SHP77 treated with DMSO at 0.1 percent for 48 hours (cell line): ENCODE results near the gene IGSF3.
"Not testable (repeated sequence)": the region's sequence is repeated elsewhere in the genome, so short reads cannot be mapped to it uniquely, and the experiment has no call there.

Source experiments
- DNase-seq: peaks from one replicate; lab custom pipeline; 2025; lab: John Stamatoyannopoulos, UW

IGSF3 gene

DNA sequence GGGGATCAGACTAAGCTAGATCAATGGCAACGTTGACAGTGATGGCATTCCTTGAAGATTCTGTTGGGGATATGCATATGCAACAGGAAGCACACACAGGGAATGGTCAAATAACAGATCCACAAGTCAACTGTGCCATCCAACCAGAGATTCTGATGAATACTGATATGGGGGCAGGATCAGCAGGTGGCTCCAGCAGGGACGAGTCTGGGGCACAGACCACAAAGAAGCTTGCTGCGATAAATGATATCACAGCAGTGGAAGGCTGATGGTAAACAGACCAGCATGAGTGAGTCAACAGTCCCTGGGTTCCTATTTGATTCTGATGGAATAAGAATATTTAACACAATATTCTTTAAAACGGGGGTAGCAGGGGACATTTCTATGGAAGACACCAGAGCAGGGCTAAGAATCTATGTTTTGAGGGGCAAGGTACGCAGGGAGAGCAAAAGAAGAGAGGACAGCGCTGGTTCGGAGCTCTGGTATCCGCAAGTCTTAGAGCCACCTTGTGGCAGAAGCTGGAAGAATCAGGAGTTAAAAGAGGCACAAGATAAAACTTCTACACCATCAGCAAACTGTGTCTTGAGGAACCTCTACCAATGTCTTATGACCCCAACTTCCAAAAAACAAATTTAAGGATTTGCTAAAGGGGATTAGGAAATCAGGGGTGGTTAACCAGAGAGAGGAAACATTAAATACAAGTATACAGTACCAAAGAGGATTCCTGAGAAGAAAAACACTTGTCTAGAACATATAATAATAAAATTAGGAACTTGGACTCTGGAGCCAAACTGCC lies 71.4 kb downstream of the IGSF3 start:
- not testable (repeated sequence) for DNase-seq

- not testable (repeated sequence) for DNase-seq
These were observed 72.3 kb downstream of the IGSF3 start for GRCh38 chr1:116595065-116595840.

DNA sequence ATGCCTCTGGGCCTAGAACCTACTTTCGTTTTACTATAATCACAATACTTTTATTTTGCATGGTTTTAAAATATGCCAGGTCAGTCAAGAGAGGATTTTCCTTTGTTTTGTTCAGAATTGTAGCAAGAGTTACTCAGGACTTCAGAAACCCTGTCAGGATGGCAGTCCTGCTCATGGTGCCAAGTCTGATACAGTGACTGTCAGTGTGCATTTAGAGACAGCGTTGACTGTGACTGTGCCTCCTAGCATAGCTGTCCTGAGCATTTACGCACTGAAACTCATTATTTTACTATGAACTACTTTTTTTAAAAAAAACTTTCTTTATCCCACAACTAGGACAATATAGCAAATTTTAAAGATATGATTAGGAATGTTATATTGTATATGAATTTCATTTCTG lies 73.6 kb downstream of the IGSF3 start:
- DNase-seq = not testable (repeated sequence)

DNA sequence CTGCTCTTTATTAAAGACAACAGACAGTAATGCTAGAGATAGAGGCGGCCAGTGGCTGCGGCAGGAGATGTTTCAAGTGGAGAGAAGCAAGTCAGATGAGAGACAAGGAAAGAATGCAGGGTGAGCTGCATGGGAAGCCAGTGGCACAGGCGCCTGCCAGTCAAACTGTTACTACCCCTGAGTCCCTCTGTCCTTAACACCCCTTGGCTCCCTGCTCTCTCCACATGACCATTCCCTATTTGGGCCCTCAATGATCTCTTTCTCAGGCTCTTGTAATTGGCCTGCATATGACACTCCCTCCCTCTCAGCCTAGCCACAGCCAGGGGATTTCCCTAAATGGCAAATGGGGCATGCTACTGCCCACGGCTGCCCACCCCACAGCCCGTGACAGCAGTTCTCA lies 74.1 kb downstream of the IGSF3 start:
- DNase-seq = not testable (repeated sequence)

GRCh38 chr1:116591951-116592605 lies 75.5 kb downstream of the IGSF3 start:
- DNase-seq = not testable (repeated sequence)

GRCh38 chr1:116591006-116591950 lies 76.3 kb downstream of the IGSF3 start:
- DNase-seq = not testable (repeated sequence)

DNA sequence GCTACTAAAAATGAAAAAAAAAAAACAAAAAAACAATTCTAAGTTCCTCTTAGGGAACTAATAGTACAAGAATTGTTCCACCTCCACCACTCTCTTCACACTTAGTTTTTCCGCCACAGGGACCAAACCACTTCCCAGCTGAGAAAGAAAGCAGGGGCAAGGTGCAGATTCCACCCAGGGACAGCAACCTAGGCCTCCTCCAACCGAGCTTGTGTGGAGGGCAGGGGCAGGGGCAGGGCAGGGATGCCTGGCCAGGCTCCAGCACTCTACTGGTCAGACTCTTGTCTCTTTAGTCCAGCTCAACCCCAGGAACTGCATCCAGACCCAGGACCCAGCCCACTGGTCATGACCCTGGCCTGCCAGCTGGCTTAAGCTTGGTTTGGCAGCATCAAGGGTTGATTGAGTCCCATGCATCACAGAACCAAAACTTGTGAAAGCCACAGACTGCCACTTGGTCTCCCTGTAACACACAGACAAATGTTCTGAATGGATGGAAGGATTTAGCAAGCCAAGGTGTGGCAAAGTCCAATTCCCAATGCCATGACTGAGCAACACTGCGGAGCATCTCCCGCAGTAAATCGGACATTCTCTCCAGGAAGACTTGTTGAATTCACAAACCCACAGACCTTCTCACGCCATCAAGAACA lies 77.1 kb downstream of the IGSF3 start:
- not testable (repeated sequence) for DNase-seq

GRCh38 chr1:116589101-116589735 lies 78.3 kb downstream of the IGSF3 start:
- not testable (repeated sequence) for DNase-seq

DNA sequence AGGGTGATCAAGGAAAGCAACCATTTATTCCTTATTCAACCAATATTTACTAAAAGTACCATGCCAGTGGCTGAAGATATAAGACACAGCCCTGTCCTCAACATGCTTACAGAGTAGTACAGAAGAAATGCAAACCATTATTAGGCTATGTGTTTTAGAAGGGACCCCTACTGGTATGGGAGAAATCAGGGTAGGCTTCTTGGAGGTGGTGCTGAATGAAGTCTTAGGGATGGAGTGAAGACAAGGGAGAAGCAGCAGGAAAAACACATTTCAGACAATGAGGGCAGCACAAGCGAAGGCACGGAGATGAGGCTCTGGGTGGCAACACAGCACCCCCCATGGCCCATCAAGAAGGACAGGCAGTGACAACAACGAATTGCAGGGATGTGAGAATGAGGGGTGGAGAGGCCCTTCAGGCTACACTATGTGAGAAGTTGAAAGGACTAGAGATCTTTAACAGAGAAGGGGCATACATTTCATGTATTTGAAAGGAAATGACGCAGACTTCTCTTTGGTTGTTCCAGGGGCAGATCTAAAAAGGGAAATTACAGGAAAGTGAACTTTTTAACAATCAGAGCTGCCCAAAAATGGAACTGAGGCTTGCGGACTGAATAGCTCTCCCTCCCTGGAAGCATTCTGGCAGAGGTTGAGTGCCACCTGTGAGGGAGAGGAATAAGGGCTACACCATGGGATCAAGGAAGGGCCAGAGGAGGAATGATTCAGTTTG lies 79.9 kb downstream of the IGSF3 start:
- DNase-seq = no peak

GRCh38 chr1:116586741-116587143 lies 80.8 kb downstream of the IGSF3 start:
- no peak for DNase-seq

GRCh38 chr1:116585886-116586285 lies 81.6 kb downstream of the IGSF3 start:
- DNase-seq = no peak

DNA sequence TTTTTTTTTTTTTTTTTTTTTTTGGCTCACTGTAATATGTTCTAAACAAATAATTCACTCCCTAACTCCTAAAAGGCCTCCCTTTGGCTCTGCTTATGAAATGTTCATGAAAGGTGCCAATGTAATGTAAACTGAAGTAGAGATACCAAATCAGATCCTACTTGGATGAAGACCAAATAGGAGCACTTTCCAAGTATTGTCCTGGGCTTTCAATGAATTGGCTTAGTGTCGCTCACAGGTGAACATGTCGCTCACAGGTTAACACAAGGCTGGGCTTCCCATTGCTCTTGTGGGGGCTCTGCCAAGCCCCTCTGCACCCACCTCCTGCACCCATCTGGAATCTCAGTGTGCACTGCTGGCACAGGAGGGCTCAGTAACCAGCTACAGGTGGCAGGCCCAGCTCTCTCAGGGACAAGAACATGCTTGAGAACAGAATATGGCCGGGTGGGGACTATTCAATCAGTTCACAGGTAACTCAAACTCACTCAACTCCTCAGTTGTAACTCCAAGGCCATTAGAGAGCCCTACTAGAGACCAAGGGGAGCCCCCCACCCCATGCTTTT lies 86.1 kb downstream of the IGSF3 start:
- no peak for DNase-seq

DNA sequence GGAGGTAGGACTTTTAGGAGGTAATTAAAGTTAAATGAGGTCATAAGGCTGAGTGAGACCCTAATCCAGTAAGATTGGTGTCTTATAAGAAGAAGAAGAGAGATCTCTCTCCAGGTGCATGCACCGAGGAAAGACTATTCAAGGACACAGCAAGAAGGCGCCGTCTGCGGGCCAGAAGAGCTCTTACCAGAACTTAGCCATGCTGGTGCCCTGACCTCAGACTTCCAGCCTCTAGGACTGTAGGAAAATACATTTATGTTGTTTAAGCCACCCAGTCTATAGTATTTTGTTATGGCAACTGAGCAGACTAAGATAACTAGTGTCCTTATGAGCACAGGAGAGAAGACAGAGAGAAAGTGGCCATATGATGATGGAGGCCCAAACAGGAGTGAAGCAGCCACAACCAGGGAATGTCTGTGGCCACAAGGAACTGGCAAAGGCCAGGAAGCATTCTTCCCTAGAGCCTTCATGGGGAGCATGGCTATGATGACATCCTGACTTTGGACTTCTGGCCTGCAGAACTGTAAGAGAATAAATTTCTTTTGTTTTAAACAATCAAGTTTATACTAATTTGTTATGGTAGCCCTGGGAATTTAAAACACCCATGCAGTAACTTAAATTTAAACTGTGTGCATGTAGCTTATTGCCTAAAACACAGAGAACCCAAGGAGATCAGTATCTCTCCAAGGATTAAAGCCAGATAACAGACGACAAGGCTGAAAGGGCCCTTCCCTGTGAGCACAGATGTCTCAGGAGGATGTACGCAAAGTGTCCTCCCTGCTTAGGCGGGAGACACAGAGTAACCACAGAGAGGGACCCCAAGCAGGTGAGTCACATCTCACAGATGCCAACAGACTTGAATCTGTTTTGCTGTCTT lies 86.8 kb downstream of the IGSF3 start:
- no peak for DNase-seq

DNA sequence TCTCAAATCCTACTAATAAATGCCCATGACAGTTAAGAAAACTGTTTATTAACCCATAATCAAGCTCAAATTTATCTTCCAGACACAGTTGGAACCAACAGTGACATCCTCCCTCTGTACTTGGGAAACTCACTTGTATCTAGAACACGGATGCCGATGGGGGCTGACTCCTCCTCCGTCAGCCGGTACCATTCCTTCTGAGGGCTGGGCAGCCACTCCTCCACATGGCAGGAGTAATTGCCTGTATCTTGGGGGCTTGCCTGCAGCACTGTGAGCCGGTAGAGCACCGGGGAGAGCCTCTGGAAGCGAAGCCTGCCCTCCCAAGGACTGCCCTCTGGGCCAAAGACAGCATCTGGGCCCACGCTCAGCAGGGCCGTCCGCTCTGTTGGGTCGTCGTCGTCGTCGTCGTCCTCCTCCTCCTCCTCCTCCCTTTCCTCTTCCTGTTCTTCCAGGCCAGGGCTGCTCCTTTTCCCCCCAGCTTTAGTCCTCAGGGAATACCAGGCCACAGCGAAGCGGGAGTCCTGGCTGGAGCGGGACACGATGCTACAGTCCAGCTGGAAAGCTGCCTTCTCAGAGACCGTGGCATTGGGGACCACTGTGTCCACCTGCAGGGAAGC lies 88.2 kb downstream of the IGSF3 start:
- DNase-seq = no peak

DNA sequence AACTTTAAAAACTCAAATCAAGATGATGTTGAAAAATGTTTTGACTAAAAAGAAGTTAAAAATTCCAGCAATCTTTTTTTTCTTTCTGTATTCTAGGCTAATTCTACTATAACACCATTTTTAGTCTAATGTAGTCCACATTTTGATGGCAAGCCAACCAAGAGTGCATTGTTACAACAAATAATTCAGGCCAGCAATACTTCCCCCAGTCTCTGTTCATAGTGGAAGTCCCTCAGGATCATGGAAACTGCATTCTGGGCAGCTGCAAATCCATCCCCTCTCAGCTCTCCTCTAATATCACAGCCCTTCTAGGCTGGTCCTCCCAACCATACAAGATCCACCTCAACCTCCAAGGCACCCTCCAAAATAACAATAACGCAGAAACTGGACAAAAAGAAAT lies 89.0 kb downstream of the IGSF3 start:
- no peak for DNase-seq

DNA sequence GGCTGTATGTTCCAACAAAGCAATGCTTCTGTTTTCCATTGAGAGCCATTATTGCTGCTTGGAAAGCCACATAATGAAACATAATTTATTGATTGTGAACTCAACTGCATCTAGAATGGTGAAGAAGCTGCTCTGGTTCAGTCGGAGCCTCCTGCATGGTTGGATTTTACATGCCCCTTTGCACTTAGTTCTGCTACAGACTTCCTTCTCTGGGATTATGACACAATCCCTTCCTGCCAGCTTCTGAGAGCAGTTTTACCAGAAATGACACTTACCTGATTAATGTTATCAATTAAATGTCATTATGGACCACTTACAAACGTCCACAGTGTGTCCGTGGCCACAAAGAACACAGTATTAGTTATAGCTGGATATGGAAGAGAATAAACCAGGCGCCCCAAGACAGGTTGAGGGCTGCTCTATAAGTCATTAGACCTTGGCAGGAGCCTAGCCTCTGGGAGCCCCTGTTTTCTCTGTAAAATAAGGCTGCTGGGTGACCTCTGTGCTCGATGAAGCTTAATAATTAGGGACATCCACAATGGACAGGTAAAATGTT lies 89.7 kb downstream of the IGSF3 start:
- no peak for DNase-seq

- no peak for DNase-seq
These were observed 92.8 kb downstream of the IGSF3 start for GRCh38 chr1:116574581-116575291.
